GM12878 (cell line): ENCODE results near the gene GMDS. TPM values are rescaled to one million over a fixed set of nuclear protein-coding genes. Genes with fewer than 3 reads are reported as not detected.

ENCODE experiments used
- ATAC-seq: fragments of 200-7000 bp; cut with Tn5 transposase; 3 replicates; pipeline ENCODE4 v1.9.1; 2020; ENCODE audit warnings: mild to moderate bottlenecking, moderate library complexity
- BruUV-seq: library from RNA; stranded (reverse); fragments of 400-500 nt; replicated peaks from 2 replicates; lab custom pipeline; 2021; lab: Mats Ljungman, UMichigan
- CTCF ChIA-PET: fragments of 300-600 bp; sonication (Branson Sonifier 250); formaldehyde crosslinking; extraction: SDS; loops from one replicate; lab custom pipeline; 2021; ENCODE audit warnings: inconsistent platforms; lab: Yijun Ruan, JAX
- POLR2A ChIA-PET: fragments of 350-600 bp; formaldehyde crosslinking; extraction: SDS; loops from one replicate; lab custom pipeline; 2021; ENCODE audit warnings: inconsistent platforms; lab: Charles Lee
- RAD21 ChIA-PET: fragments of 300-600 bp; sonication (Branson Sonifier 250); formaldehyde crosslinking; loops from one replicate; lab custom pipeline; 2023; ENCODE audit warnings: antibody characterized with exemption; ENCODE audit not compliant: unreplicated experiment; lab: Charles Lee
- SMC1A ChIA-PET: fragments of 300-600 bp; sonication (Branson Sonifier 250); formaldehyde crosslinking; loops from one replicate; lab custom pipeline; 2023; ENCODE audit not compliant: unreplicated experiment, uncharacterized antibody; lab: Charles Lee
- DNase-seq: peaks from one replicate; pipeline ENCODE4 v3.0.0-alpha.2; 2011; ENCODE audit warnings: low read depth, low spot score
- FAIRE-seq: peaks from 3 replicates; lab custom pipeline; 2011; peaks lifted over from hg19 to GRCh38; lab: Jason Lieb, UNC
- H2AFZ ChIP-seq: 2 replicates; pipeline ENCODE4 v1.6.0; 2011; ENCODE audit warnings: low read depth, low read length, control low read depth; ENCODE audit not compliant: control insufficient read depth
- H3K27ac ChIP-seq: 2 replicates; pipeline ENCODE4 v1.5.1; 2011; ENCODE audit warnings: control low read depth; ENCODE audit not compliant: control insufficient read depth, insufficient read depth
- H3K27me3 ChIP-seq, 2 experiments: replicated peaks in 1 of 2; 2 replicates each; pipeline versions ENCODE4 v1.6.0 to v1.6.1; 2011; ENCODE audit warnings: low read length in 1 of 2; ENCODE audit not compliant: control insufficient read depth in 2 of 2, insufficient read depth in 2 of 2
- H3K36me3 ChIP-seq, 2 experiments: 2 replicates each; pipeline ENCODE4 v1.5.1; 2011; ENCODE audit warnings: low read length in 1 of 2; ENCODE audit not compliant: control insufficient read depth in 2 of 2, insufficient read depth in 2 of 2
- H3K4me1 ChIP-seq: 2 replicates; pipeline ENCODE4 v1.6.1; 2011; ENCODE audit warnings: mild to moderate bottlenecking, low read length, moderate library complexity, mixed read lengths; ENCODE audit not compliant: control insufficient read depth, insufficient read depth
- H3K4me2 ChIP-seq: 2 replicates; pipeline ENCODE4 v1.6.0; 2011; ENCODE audit warnings: control low read depth; ENCODE audit not compliant: control insufficient read depth, insufficient read depth
- H3K4me3 ChIP-seq: fragments of 200-600 bp; sonication (generic); 2 replicates; pipeline ENCODE4 v1.5.1; 2016
- H3K79me2 ChIP-seq: 2 replicates; pipeline ENCODE4 v1.6.0; 2011; ENCODE audit warnings: low read length; ENCODE audit not compliant: control insufficient read depth, insufficient read depth
- H3K9ac ChIP-seq: 2 replicates; pipeline ENCODE4 v1.8.0; 2011; ENCODE audit warnings: low read length, control low read depth, mixed read lengths; ENCODE audit not compliant: control insufficient read depth, insufficient read depth
- H3K9me3 ChIP-seq: replicated peaks from 3 replicates; pipeline ENCODE4 v1.5.1; 2011; ENCODE audit warnings: mild to moderate bottlenecking, low read length; ENCODE audit not compliant: control insufficient read depth, insufficient read depth
- H4K20me1 ChIP-seq: 2 replicates; pipeline ENCODE4 v1.6.0; 2011; ENCODE audit not compliant: control insufficient read depth, insufficient read depth
- CBFB ChIP-seq: IDR thresholded peaks from 2 replicates; pipeline ENCODE4 v1.6.1; 2016; ENCODE audit warnings: antibody characterized with exemption, low read depth
- KDM1A ChIP-seq: fragments of 200-600 bp; sonication (generic); IDR thresholded peaks from 2 replicates; pipeline ENCODE4 v1.6.1; 2016; ENCODE audit warnings: borderline replicate concordance
- KLF5 ChIP-seq: fragments of 450-650 bp; IDR thresholded peaks from 2 replicates; pipeline ENCODE4 v1.6.1; 2014; ENCODE audit warnings: mild to moderate bottlenecking; ENCODE audit not compliant: partially characterized antibody
- RUNX3 ChIP-seq: IDR thresholded peaks from 2 replicates; pipeline ENCODE4 v1.6.1; 2012; ENCODE audit warnings: low read length, inconsistent platforms
- STAT1 ChIP-seq: fragments of 450-650 bp; conservative IDR thresholded peaks from 2 replicates; pipeline ENCODE4 v1.6.1; 2014; ENCODE audit warnings: antibody characterized with exemption, mild to moderate bottlenecking
- TAF1 ChIP-seq: IDR thresholded peaks from 2 replicates; pipeline ENCODE4 v1.6.1; 2011; ENCODE audit warnings: mild to moderate bottlenecking, low read depth, low read length, borderline replicate concordance
- ZNF207 ChIP-seq: fragments of 450-650 bp; IDR thresholded peaks from 2 replicates; pipeline ENCODE4 v1.6.1; 2014; ENCODE audit warnings: antibody characterized with exemption, mild to moderate bottlenecking, borderline replicate concordance
- WGBS: methylation state at CpG from one replicate; pipeline ENCODE4 v1.1.6; 2016; ENCODE audit warnings: low lambda C conversion rate; ENCODE audit not compliant: insufficient replicate concordance, insufficient coverage; ENCODE audit errors: missing lambda C conversion rate; 5-methylcytosine and 5-hydroxymethylcytosine counted together
- in situ Hi-C: fragments of 300-500 bp; cut with MboI; formaldehyde crosslinking; loops from 9 replicates; pipeline ENCODE4 v1.14.3; 2018; ENCODE audit warnings: mixed read lengths
- intact Hi-C: fragments of 100-400 bp; cut with micrococcal nuclease; formaldehyde crosslinking; loops from one replicate; pipeline ENCODE4 v1.14.2; 2022; ENCODE audit not compliant: unreplicated experiment
- polyA plus RNA-seq, 11 experiments: library from polyadenylated mRNA; depleted of rRNA in 4 of 11; unstranded in 6 of 11; stranded (reverse) in 5 of 11; fragments of >200 nt; fragmentation: Nextera tagmentation in 4 of 11; fragmentation: Illumina TruSeq in 1 of 11; extraction: Ambion mirVana in 4 of 11; extraction: Trizol in 1 of 11; gene quantifications; 1 replicate in 1 of 11; 2 replicates in 10 of 11; pipeline versions ENCODE4 v1.2.1 to v1.2.3, GENCODE V29; 2011 to 2016; ENCODE audit warnings: inconsistent platforms in 2 of 11, missing spikeins in 2 of 11, low read depth in 1 of 11
- total RNA-seq, 4 experiments: library from RNA; depleted of rRNA in 3 of 4; stranded (reverse); fragments of >200 nt in 3 of 4; fragmentation: Illumina TruSeq in 1 of 4; extraction: Trizol in 1 of 4; gene quantifications; 2 replicates each; pipeline versions ENCODE4 v1.2.1 to v1.2.3, GENCODE V29; 2013 to 2021
- TF ChIP-seq, protein P1 (sequence below): IDR thresholded peaks from 2 replicates; pipeline ENCODE4 v1.6.1; 2011; ENCODE audit warnings: borderline replicate concordance, low read depth, mild to moderate bottlenecking, moderate library complexity, mixed read lengths, low read length; ENCODE audit not compliant: insufficient read depth; ENCODE audit errors: extremely low read length
- TF ChIP-seq, protein P2 (sequence below): fragments of 450-650 bp; IDR thresholded peaks from 2 replicates; pipeline ENCODE4 v1.6.1; 2017; ENCODE audit warnings: borderline replicate concordance
- TF ChIP-seq, protein P3 (sequence below): fragments of 450-650 bp; formaldehyde crosslinking; IDR thresholded peaks from 2 replicates; pipeline ENCODE4 v1.4.0; 2020; ENCODE audit warnings: mild to moderate bottlenecking, moderate library complexity

Gene GMDS
- total and polyA plus RNA-seq, 10 of the 15 experiments (the other 5 are each of a cell fraction or from before 2014, with no cell fraction given), result 0.61 to 53.8 (median 29.3) TPM

DNA sequence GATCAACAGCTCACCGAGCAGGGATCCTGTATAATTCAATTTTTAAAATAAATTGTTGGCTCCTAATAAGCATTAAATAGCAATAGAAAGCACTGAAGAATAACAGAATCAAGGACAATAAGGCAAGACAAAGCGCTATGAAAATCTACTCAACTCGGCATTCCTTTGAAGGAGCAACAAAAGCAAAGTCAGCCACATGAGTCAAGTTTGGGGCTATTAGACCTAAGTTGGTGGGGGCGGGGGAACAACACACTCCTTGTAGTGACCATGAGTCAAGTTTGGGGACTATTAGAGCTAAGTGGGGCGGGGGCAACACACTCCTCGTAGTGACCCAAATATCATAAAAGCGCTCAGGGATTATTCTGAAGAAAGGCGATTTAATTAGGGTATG is 515.7 kb downstream of the GMDS start:
- RAD21 ChIA-PET, result interaction anchor here (0.6 kb wide), 1 partner anchor 135 kb away, joined by 3 read pairs; no protein-coding TSS in a partner anchor
- SMC1A ChIA-PET, result interaction anchor here (1.0 to 1.1 kb wide), 2 partner anchors 9 to 39 kb away, joined by 3 read pairs; no protein-coding TSS in a partner anchor
- in situ Hi-C loops (no loop called here), intact Hi-C loops (no loop called here)
- Histone ChIP-seq H3K9me3 (no peaks in the 10 kb centered on the region), H3K79me2 (no peaks in the 10 kb centered on the region), H3K4me1 (no peaks in the 10 kb centered on the region), H3K27ac (no peak overlapping the region), H3K36me3 (no peaks in the 10 kb centered on the region), H3K27me3 (no peaks in the 10 kb centered on the region), H3K9ac (no peak overlapping the region), H4K20me1 (no peaks in the 10 kb centered on the region), H2AFZ (no peak overlapping the region), H3K4me2 (no peak overlapping the region), H3K4me3 (no peak overlapping the region)
- POLR2A ChIA-PET, result no interaction called here
- CTCF ChIA-PET, result interaction anchor here (1.0 kb wide), 1 partner anchor 9 kb away, joined by 3 read pairs; no protein-coding TSS in a partner anchor
- BruUV-seq, result no TSS peak
- FAIRE-seq (no peak), ATAC-seq (no peak), DNase-seq (no peak)
- TF ChIP-seq ZNF207, result no peak
- 99% methylated on average over 8 of the region's 8 CpGs for WGBS

DNA sequence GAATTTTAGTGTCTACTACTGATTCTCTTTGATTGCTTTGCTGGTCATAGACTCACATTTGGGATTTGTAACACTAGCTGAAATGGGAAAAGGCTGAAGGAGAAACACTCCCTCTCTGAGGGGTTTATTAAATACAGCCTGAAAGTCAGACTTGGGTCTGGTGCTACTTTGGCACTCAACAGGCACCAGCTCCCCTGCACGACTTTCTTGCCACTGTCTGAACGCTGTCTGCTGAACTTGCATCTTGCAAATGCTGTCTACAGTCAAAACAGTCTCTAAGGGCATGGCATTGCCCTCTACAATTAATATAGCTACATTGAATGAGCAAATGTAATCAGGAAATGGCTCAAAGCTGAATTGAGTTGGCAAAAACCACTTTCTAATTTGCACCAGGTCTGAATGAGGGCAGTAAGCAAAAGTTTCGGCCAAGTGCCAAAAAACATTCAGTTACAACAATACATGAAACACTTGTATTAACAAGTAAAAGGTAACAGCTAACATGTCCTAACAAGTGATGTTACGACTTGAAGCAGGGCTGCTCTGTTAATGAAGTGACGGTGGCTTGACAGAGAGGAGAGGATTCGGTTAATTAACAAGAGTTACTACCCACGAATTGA is 516.2 kb downstream of the GMDS start:
- Histone ChIP-seq H4K20me1 (no peaks in the 10 kb centered on the region), H3K9me3 (no peaks in the 10 kb centered on the region), H3K4me3 (no peak overlapping the region), H3K4me1 (no peaks in the 10 kb centered on the region; the same call in 1 of the 2 replicates), H2AFZ (no peak overlapping the region), H3K9ac (no peak overlapping the region), H3K4me2 (no peak overlapping the region), H3K36me3 (no peaks in the 10 kb centered on the region), H3K27ac (no peak overlapping the region), H3K79me2 (no peaks in the 10 kb centered on the region), H3K27me3 (no peaks in the 10 kb centered on the region)
- no TSS peak for BruUV-seq
- POLR2A ChIA-PET, result no interaction called here
- RAD21 ChIA-PET, result interaction anchor here (0.6 kb wide), 1 partner anchor 134 kb away, joined by 3 read pairs; no protein-coding TSS in a partner anchor
- no peak for ATAC-seq
- in situ Hi-C loops, result no loop called here
- no peak for FAIRE-seq
- no peak for DNase-seq
- intact Hi-C loops, result no loop called here
- CTCF ChIA-PET, result no interaction called here
- SMC1A ChIA-PET, result interaction anchor here (1.0 kb wide), 1 partner anchor 9 kb away, joined by 3 read pairs; no protein-coding TSS in a partner anchor
- WGBS, result 60% methylated on average over 7 of the region's 7 CpGs
- TF ChIP-seq, protein P1, sequence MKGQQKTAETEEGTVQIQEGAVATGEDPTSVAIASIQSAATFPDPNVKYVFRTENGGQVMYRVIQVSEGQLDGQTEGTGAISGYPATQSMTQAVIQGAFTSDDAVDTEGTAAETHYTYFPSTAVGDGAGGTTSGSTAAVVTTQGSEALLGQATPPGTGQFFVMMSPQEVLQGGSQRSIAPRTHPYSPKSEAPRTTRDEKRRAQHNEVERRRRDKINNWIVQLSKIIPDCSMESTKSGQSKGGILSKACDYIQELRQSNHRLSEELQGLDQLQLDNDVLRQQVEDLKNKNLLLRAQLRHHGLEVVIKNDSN, result no peak
- TF ChIP-seq KLF5 (no peak), TAF1 (no peak), CBFB (no peak), ZNF207 (no peak), STAT1 (no peak), KDM1A (no peak), RUNX3 (no peak)
- TF ChIP-seq, protein P2, sequence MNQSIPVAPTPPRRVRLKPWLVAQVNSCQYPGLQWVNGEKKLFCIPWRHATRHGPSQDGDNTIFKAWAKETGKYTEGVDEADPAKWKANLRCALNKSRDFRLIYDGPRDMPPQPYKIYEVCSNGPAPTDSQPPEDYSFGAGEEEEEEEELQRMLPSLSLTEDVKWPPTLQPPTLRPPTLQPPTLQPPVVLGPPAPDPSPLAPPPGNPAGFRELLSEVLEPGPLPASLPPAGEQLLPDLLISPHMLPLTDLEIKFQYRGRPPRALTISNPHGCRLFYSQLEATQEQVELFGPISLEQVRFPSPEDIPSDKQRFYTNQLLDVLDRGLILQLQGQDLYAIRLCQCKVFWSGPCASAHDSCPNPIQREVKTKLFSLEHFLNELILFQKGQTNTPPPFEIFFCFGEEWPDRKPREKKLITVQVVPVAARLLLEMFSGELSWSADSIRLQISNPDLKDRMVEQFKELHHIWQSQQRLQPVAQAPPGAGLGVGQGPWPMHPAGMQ, result no peak
- TF ChIP-seq, protein P3, sequence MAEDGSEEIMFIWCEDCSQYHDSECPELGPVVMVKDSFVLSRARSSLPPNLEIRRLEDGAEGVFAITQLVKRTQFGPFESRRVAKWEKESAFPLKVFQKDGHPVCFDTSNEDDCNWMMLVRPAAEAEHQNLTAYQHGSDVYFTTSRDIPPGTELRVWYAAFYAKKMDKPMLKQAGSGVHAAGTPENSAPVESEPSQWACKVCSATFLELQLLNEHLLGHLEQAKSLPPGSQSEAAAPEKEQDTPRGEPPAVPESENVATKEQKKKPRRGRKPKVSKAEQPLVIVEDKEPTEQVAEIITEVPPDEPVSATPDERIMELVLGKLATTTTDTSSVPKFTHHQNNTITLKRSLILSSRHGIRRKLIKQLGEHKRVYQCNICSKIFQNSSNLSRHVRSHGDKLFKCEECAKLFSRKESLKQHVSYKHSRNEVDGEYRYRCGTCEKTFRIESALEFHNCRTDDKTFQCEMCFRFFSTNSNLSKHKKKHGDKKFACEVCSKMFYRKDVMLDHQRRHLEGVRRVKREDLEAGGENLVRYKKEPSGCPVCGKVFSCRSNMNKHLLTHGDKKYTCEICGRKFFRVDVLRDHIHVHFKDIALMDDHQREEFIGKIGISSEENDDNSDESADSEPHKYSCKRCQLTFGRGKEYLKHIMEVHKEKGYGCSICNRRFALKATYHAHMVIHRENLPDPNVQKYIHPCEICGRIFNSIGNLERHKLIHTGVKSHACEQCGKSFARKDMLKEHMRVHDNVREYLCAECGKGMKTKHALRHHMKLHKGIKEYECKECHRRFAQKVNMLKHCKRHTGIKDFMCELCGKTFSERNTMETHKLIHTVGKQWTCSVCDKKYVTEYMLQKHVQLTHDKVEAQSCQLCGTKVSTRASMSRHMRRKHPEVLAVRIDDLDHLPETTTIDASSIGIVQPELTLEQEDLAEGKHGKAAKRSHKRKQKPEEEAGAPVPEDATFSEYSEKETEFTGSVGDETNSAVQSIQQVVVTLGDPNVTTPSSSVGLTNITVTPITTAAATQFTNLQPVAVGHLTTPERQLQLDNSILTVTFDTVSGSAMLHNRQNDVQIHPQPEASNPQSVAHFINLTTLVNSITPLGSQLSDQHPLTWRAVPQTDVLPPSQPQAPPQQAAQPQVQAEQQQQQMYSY (CRISPR knock-in tag), result no peak
